Dendritic cell treated with granulocyte-macrophage colony-stimulating factor and Interleukin-4, amounts not matched to agents 40 ng/mL and 50 ng/mL, for 4 days (primary cell): ENCODE results near the gene ANKRD52.

Source experiments
- H3K27ac Mint-ChIP-seq: one replicate; pipeline ENCODE4 v1.8.0; 2022; ENCODE audit warnings: mild to moderate bottlenecking, mixed read lengths
- H3K27me3 Mint-ChIP-seq: one replicate; pipeline ENCODE4 v1.8.0; 2022; ENCODE audit warnings: mild to moderate bottlenecking, mixed read lengths
- H3K36me3 Mint-ChIP-seq: one replicate; pipeline ENCODE4 v1.8.0; 2022; ENCODE audit warnings: low read depth, mixed read lengths
- H3K4me1 Mint-ChIP-seq: one replicate; pipeline ENCODE4 v1.8.0; 2022; ENCODE audit warnings: low read depth, mixed read lengths
- H3K4me3 Mint-ChIP-seq: one replicate; pipeline ENCODE4 v1.8.0; 2022; ENCODE audit warnings: mild to moderate bottlenecking, moderate library complexity, mixed read lengths
- H3K9me3 Mint-ChIP-seq: one replicate; pipeline ENCODE4 v1.8.0; 2022; ENCODE audit warnings: mixed read lengths
- intact Hi-C: fragments of 100-400 bp; cut with micrococcal nuclease; formaldehyde crosslinking; loops from one replicate; pipeline ENCODE4 v1.15.0; 2022

The ANKRD52 gene

DNA sequence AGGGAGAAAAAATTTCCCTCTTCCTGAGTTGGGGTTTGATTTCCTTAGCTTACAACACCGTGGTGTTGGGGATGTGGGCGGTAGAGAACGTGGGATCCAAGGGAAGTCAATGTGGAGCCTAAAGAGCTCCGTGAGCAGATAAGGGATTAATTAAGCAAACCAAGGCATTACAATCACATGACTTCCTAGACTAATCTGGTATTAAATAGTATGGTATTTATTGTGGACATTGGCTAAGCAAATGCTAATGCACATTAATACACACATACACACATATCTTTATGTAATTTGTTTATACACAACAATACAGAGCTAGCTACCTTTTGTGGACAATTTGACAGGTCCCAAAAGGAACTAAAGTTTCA, 35.7 kb downstream of the ANKRD52 start:
- intact Hi-C loops, result loop anchor here (2.0 to 5.0 kb wide), 2 partner anchors 16 to 35 kb away; partner anchors contain the start of gene ANKRD52
- Mint-ChIP-seq H3K9me3 (no peaks in the 10 kb centered on the region), H3K27me3 (no peaks in the 10 kb centered on the region), H3K36me3 (peaks cover 22% of the 10 kb centered on the region), H3K27ac (peak overlapping the region; percentile 100), H3K4me1 (peaks cover 52% of the 10 kb centered on the region), H3K4me3 (peak overlapping the region; percentile 99)

- Mint-ChIP-seq H3K36me3 (peaks cover 27% of the 10 kb centered on the region), H3K4me3 (peak within 1 kb of the TSS; percentile 99), H3K27me3 (no peaks in the 10 kb centered on the region), H3K27ac (peak within 1 kb of the TSS; percentile 100), H3K9me3 (no peaks in the 10 kb centered on the region), H3K4me1 (peaks cover 56% of the 10 kb centered on the region)
- intact Hi-C loops, result loop anchor here (2.0 to 5.0 kb wide), 2 partner anchors 15 to 35 kb away; partner anchors contain the start of gene ANKRD52
Measured at GRCh38 chr12:56221757-56222530, 36.2 kb downstream of the ANKRD52 start, which contains the start of gene RNF41. RNF41 (minus strand) TSS chr12:56221922; CDS start chr12:56214047, 7,875 bp downstream.

DNA sequence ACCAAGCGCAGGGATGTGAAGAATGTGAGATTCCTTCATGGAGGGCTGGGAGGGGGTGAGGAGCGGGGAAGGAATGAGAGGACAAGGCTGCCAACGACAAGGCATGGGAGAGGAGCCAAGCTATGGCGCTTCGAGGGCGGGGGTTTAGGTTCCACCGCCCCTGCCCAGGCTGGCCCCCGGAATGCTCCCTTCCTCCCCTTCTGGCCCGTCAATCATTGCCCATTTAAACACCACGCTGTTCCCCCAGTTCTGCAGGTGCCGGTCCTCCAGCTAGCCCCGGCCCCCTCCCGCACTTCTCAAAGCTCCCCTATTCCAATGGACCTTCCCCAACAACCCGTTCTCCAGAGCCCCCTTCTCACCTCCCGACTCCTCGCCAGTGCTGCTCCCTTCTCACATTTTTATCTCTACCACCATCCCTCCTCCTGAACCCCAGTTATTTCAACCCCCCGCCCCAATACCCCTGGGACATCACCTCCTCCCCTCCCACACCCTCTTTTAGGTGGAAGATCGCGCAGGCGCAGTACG, 36.9 kb downstream of the ANKRD52 start:
- H3K36me3 Mint-ChIP-seq, result peaks cover 29% of the 10 kb centered on the region
- no peaks in the 10 kb centered on the region for H3K9me3 Mint-ChIP-seq
- no peaks in the 10 kb centered on the region for H3K27me3 Mint-ChIP-seq
- H3K4me3 Mint-ChIP-seq, result peak overlapping the region; percentile 99
- peak overlapping the region; percentile 100 for H3K27ac Mint-ChIP-seq
- peaks cover 63% of the 10 kb centered on the region for H3K4me1 Mint-ChIP-seq
- intact Hi-C loops, result loop anchor here (5.0 kb wide), 1 partner anchor 36 kb away; the partner anchor contains the start of gene ANKRD52

GRCh38 chr12:56220611-56221231, 37.5 kb downstream of the ANKRD52 start:
- H3K4me3 Mint-ChIP-seq, result peak overlapping the region; percentile 99

GRCh38 chr12:56219840-56220239, 38.3 kb downstream of the ANKRD52 start:
- H3K27me3 Mint-ChIP-seq, result no peaks in the 10 kb centered on the region
- no peaks in the 10 kb centered on the region for H3K9me3 Mint-ChIP-seq
- peaks cover 55% of the 10 kb centered on the region for H3K4me1 Mint-ChIP-seq
- intact Hi-C loops, result loop anchor here (1.0 to 5.0 kb wide), 2 partner anchors 27 to 37 kb away; partner anchors contain the start of gene ANKRD52
- H3K36me3 Mint-ChIP-seq, result peaks cover 40% of the 10 kb centered on the region
- H3K27ac Mint-ChIP-seq, result peak overlapping the region; percentile 30
- no peak overlapping the region for H3K4me3 Mint-ChIP-seq

More at GRCh38 chr12:56220611-56221231, 37.5 kb downstream of the ANKRD52 start:
- intact Hi-C loops, result loop anchor here (1.0 to 5.0 kb wide), 2 partner anchors 27 to 37 kb away; partner anchors contain the start of gene ANKRD52
- Mint-ChIP-seq H3K27ac (peak overlapping the region; percentile 100), H3K4me1 (peaks cover 63% of the 10 kb centered on the region), H3K9me3 (no peaks in the 10 kb centered on the region), H3K36me3 (peaks cover 31% of the 10 kb centered on the region), H3K27me3 (no peaks in the 10 kb centered on the region)

GRCh38 chr12:56216461-56216860, 41.7 kb downstream of the ANKRD52 start:
- H3K4me1 Mint-ChIP-seq, result peaks cover 22% of the 10 kb centered on the region
- no peak overlapping the region for H3K4me3 Mint-ChIP-seq
- no peaks in the 10 kb centered on the region for H3K9me3 Mint-ChIP-seq
- H3K36me3 Mint-ChIP-seq, result peaks cover 66% of the 10 kb centered on the region
- H3K27ac Mint-ChIP-seq, result no peak overlapping the region
- no peaks in the 10 kb centered on the region for H3K27me3 Mint-ChIP-seq
- intact Hi-C loops, result no loop called here

DNA sequence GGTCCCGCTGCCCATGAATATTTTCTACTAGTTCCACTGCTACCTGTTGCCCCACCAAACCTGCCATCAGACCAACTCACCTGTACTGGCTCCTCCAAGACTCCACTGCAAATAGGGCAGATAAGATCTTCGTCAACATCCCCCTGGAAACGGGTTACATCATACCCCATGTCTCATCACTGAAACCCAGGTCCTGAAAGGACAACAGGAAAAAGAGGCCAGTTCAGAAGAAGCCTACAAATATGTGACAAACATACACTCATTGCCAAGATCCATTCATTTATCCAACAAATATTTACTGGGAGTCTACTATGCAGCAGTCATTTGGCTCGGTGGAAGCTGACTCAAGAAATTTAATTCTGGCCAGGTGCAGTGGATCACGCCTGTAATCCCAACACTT, 44.3 kb downstream of the ANKRD52 start:
- no peaks in the 10 kb centered on the region for H3K27me3 Mint-ChIP-seq
- H3K9me3 Mint-ChIP-seq, result no peaks in the 10 kb centered on the region
- intact Hi-C loops, result no loop called here
- no peak overlapping the region for H3K27ac Mint-ChIP-seq
- no peak overlapping the region for H3K4me3 Mint-ChIP-seq
- peaks cover 11% of the 10 kb centered on the region for H3K4me1 Mint-ChIP-seq
- H3K36me3 Mint-ChIP-seq, result peaks cover 86% of the 10 kb centered on the region

DNA sequence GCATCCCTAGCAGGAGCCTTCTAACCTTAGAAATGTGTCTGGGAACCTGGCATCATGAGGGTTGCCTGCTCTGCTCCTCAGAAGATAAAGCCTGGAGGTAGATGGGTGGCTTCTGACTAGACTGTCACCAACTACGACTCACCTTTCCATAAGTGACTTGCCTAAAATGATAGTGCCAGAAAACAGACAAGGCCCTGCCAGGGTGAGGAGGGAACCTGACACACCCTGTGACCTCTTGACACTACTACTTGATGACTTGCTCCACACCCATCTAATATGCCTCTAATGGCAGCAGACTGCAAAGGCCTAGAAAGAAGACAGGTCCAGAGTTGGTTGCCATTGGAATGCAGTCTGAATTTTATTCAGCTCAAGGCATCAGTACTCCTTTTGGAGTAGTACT, 45.8 kb downstream of the ANKRD52 start:
- Mint-ChIP-seq H3K4me3 (no peak overlapping the region), H3K36me3 (peaks cover 100% of the 10 kb centered on the region)

GRCh38 chr12:56208006-56208405, 50.2 kb downstream of the ANKRD52 start:
- Mint-ChIP-seq H3K4me3 (no peak overlapping the region), H3K27me3 (no peaks in the 10 kb centered on the region), H3K27ac (no peak overlapping the region), H3K4me1 (peaks cover 10% of the 10 kb centered on the region), H3K36me3 (peaks cover 92% of the 10 kb centered on the region), H3K9me3 (no peaks in the 10 kb centered on the region)
- intact Hi-C loops, result no loop called here

More for the DNA sequence above, 45.8 kb downstream of the ANKRD52 start:
- Mint-ChIP-seq H3K27ac (no peak overlapping the region), H3K4me1 (peaks cover 11% of the 10 kb centered on the region), H3K27me3 (no peaks in the 10 kb centered on the region), H3K9me3 (no peaks in the 10 kb centered on the region)
- intact Hi-C loops, result no loop called here

DNA sequence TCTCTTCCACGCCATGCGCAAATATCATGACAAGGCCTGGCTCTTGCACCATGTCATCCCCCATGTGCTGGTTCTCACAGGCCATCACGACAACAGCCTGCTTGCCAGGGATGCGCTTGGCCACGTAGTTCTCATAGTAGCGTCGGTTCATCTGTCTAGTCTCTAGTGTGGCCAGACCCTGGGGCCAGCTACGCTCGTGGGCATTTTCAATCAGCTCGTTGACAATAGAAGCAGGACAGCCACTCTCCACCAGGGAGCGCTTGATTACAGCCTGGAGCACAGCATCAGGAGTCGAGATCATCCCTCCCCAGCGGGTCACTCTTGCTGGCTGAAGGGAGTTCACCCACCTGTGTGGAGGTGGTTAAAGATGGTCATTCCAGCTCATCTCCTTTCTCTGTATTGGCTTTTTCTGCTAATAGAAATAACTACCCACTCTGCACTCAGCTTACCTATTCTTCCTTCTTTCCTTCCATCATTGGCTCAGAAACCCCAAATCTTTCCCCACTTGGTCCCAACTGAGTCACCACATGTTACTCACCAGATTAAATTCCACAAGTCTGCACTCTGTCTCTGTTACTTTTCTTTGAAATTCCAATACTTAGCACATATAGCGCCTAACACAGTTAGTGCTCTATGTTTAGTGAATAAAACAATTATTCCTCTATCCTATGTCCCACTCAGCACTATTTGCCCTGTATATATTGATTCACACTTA, 51.6 kb downstream of the ANKRD52 start:
- peaks cover 10% of the 10 kb centered on the region for H3K4me1 Mint-ChIP-seq
- H3K36me3 Mint-ChIP-seq, result peaks cover 78% of the 10 kb centered on the region
- intact Hi-C loops, result loop anchor here (2.0 kb wide), 1 partner anchor 16 kb away; no protein-coding TSS in a partner anchor
- H3K27ac Mint-ChIP-seq, result no peak overlapping the region
- no peaks in the 10 kb centered on the region for H3K27me3 Mint-ChIP-seq
- H3K9me3 Mint-ChIP-seq, result no peaks in the 10 kb centered on the region
- H3K4me3 Mint-ChIP-seq, result no peak overlapping the region

- no peak overlapping the region for H3K27ac Mint-ChIP-seq
- H3K9me3 Mint-ChIP-seq, result no peaks in the 10 kb centered on the region
- H3K36me3 Mint-ChIP-seq, result peaks cover 66% of the 10 kb centered on the region
- intact Hi-C loops, result no loop called here
- H3K27me3 Mint-ChIP-seq, result no peaks in the 10 kb centered on the region
- H3K4me1 Mint-ChIP-seq, result peaks cover 10% of the 10 kb centered on the region
- H3K4me3 Mint-ChIP-seq, result no peak overlapping the region
Measured at GRCh38 chr12:56205445-56205844, 52.7 kb downstream of the ANKRD52 start.

DNA sequence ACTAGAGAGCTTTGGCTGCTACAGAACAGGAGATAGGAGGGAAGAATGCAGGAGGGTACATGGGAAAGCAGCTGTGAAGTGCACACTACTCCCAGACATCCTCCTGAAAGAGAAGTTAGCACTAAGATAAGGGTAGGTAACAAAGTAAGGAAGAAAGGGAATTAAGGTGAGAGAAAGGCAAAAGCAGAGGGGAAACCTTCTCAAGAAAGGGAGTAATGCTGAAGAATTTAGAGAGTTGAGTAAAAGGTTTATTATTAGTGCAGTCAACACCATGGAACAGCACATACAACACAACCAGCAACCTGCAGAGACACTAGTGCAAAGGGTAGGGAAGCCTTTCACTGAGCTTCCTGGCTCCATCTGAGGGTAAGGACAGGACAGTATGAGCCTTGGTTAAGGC, 53.9 kb downstream of the ANKRD52 start:
- peaks cover 54% of the 10 kb centered on the region for H3K36me3 Mint-ChIP-seq
- intact Hi-C loops, result no loop called here
- no peaks in the 10 kb centered on the region for H3K9me3 Mint-ChIP-seq
- no peaks in the 10 kb centered on the region for H3K27me3 Mint-ChIP-seq
- H3K4me1 Mint-ChIP-seq, result peaks cover 10% of the 10 kb centered on the region
- H3K4me3 Mint-ChIP-seq, result no peak overlapping the region
- no peak overlapping the region for H3K27ac Mint-ChIP-seq

GRCh38 chr12:56202838-56203237, 55.3 kb downstream of the ANKRD52 start:
- H3K36me3 Mint-ChIP-seq, result peaks cover 40% of the 10 kb centered on the region
- no peaks in the 10 kb centered on the region for H3K9me3 Mint-ChIP-seq
- intact Hi-C loops, result no loop called here
- no peaks in the 10 kb centered on the region for H3K27me3 Mint-ChIP-seq
- peaks cover 10% of the 10 kb centered on the region for H3K4me1 Mint-ChIP-seq
- H3K4me3 Mint-ChIP-seq, result no peak overlapping the region
- H3K27ac Mint-ChIP-seq, result no peak overlapping the region
